CD4-positive, alpha-beta T cell (primary cell): ENCODE measurements around the gene RREB1. TPM values are rescaled to one million over a fixed set of nuclear protein-coding genes. Genes with fewer than 3 reads are reported as not detected.

ENCODE experiments used
- ATAC-seq: fragments of 200-7000 bp; cut with Tn5 transposase; one replicate; pipeline ENCODE4 v1.10.0; 2022; ENCODE audit warnings: mild to moderate bottlenecking; ENCODE audit not compliant: poor library complexity
- CTCF ChIA-PET: fragments of 350-600 bp; sonication (Branson Sonifier 250); formaldehyde crosslinking; loops from one replicate; lab custom pipeline; 2021; ENCODE audit warnings: antibody characterized with exemption, inconsistent platforms; lab: Charles Lee
- POLR2A ChIA-PET: fragments of 350-600 bp; sonication (Branson Sonifier 250); formaldehyde crosslinking; loops from one replicate; lab custom pipeline; 2021; ENCODE audit warnings: antibody characterized with exemption, inconsistent platforms; lab: Charles Lee
- DNase-seq, 14 experiments: peaks; one replicate each; pipeline ENCODE4 v3.0.0-alpha.2; 2013 to 2020; ENCODE audit warnings: mixed read lengths in 2 of 14
- H3K27ac ChIP-seq, 2 donors: one replicate each; pipeline versions ENCODE4 v1.5.1 to v1.7.0; 2013; ENCODE audit warnings: low read length in 2 of 2, low read depth in 1 of 2, mild to moderate bottlenecking in 1 of 2
- H3K27me3 ChIP-seq, 2 experiments: 1 replicate in 1 of 2; 2 replicates in 1 of 2; pipeline versions ENCODE4 v1.6.1 to v1.7.0; 2013; ENCODE audit warnings: low read length in 2 of 2, control low read depth in 1 of 2, mild to moderate bottlenecking in 1 of 2, moderate library complexity in 1 of 2; ENCODE audit not compliant: insufficient read depth in 2 of 2, control insufficient read depth in 1 of 2
- H3K36me3 ChIP-seq: one replicate; pipeline ENCODE4 v1.6.1; 2013; ENCODE audit warnings: low read length, control low read depth; ENCODE audit not compliant: insufficient read depth
- H3K4me1 ChIP-seq: one replicate; pipeline ENCODE4 v1.6.1; 2013; ENCODE audit warnings: low read length, control low read depth; ENCODE audit not compliant: insufficient read depth
- H3K4me3 ChIP-seq: one replicate; pipeline ENCODE4 v1.5.1; 2013; ENCODE audit warnings: mild to moderate bottlenecking, low read length, moderate library complexity
- H3K9me3 ChIP-seq, 2 experiments: 1 replicate in 1 of 2; 2 replicates in 1 of 2; pipeline versions ENCODE4 v1.6.1 to v1.7.0; 2013; ENCODE audit warnings: low read length in 2 of 2, mild to moderate bottlenecking in 2 of 2, control low read depth in 1 of 2, moderate library complexity in 1 of 2; ENCODE audit not compliant: control insufficient read depth in 1 of 2, insufficient read depth in 1 of 2
- H3K27ac Mint-ChIP-seq: one replicate; pipeline ENCODE4 v1.8.0; 2020; ENCODE audit warnings: mixed read lengths
- H3K27me3 Mint-ChIP-seq: one replicate; pipeline ENCODE4 v1.8.0; 2021; ENCODE audit warnings: mixed read lengths
- H3K36me3 Mint-ChIP-seq: one replicate; pipeline ENCODE4 v1.8.0; 2021; ENCODE audit warnings: low read depth, mixed read lengths
- H3K4me1 Mint-ChIP-seq: one replicate; pipeline ENCODE4 v1.8.0; 2021; ENCODE audit warnings: low read depth, mixed read lengths
- H3K4me3 Mint-ChIP-seq: one replicate; pipeline ENCODE4 v1.8.0; 2020; ENCODE audit warnings: mild to moderate bottlenecking, mixed read lengths
- H3K9me3 Mint-ChIP-seq: one replicate; pipeline ENCODE4 v1.8.0; 2020; ENCODE audit warnings: mixed read lengths
- CTCF ChIP-seq: fragments of 200-600 bp; IDR thresholded peaks from one replicate; pipeline ENCODE4 v1.8.0; 2022; ENCODE audit warnings: antibody characterized with exemption, mild to moderate bottlenecking
- intact Hi-C, 2 experiments: fragments of 100-400 bp; cut with DNase I in 1 of 2; cut with micrococcal nuclease in 1 of 2; formaldehyde crosslinking; loops; one replicate each; pipeline versions ENCODE4 v1.15.1 to v1.9.0; 2023 to 2025; cut with DNase I, micrococcal nuclease
- total RNA-seq, 174 experiments: library from RNA in 2 of 174; stranded (reverse) in 2 of 174; gene quantifications; one replicate each; pipeline ENCODE4 v1.2.3 and lab custom pipeline; 2021 to 2026

RREB1 gene
- total RNA-seq, 2 experiments from 2014 or later = 56.5 to 60.0 TPM

GRCh38 chr6:7252390-7252789 is 144.6 kb downstream of the RREB1 start:
- no peaks in the 10 kb centered on the region for H3K4me1 ChIP-seq
- Mint-ChIP-seq H3K4me3 (no peak overlapping the region), H3K27me3 (no peaks in the 10 kb centered on the region), H3K27ac (no peak overlapping the region), H3K9me3 (peaks cover 3% of the 10 kb centered on the region), H3K36me3 (peaks cover 43% of the 10 kb centered on the region), H3K4me1 (no peaks in the 10 kb centered on the region)
- H3K27me3 ChIP-seq = no peaks in the 10 kb centered on the region
- intact Hi-C loops = no loop called here
- ATAC-seq = no peak
- POLR2A ChIA-PET = interaction anchor here (0.6 kb wide), 1 partner anchor 46 kb away, joined by 3 read pairs; no protein-coding TSS in a partner anchor
- H3K9me3 ChIP-seq = peaks cover 0 to 14% of the 10 kb centered on the region in 2 experiments
- TF ChIP-seq CTCF = no peak
- no peak for DNase-seq
- H3K36me3 ChIP-seq = peaks cover 32% of the 10 kb centered on the region
- H3K4me3 ChIP-seq = no peak overlapping the region
- H3K27ac ChIP-seq = no peak overlapping the region
- CTCF ChIA-PET = interaction anchor here (0.6 to 1.2 kb wide), 2 partner anchors 9 to 578 kb away, joined by 3 read pairs; no protein-coding TSS in a partner anchor

- Mint-ChIP-seq H3K9me3 (peaks cover 3% of the 10 kb centered on the region), H3K36me3 (peaks cover 16% of the 10 kb centered on the region), H3K27ac (no peak overlapping the region), H3K4me3 (no peak overlapping the region), H3K27me3 (peaks cover under 1% of the 10 kb centered on the region), H3K4me1 (peaks cover under 1% of the 10 kb centered on the region)
- no peak for TF ChIP-seq CTCF
- ChIA-PET POLR2A (no interaction called here), CTCF (no interaction called here)
- no peak overlapping the region for H3K4me3 ChIP-seq
- DNase-seq = peak in 1 of 14 experiments; percentile 32
- ATAC-seq = no peak
- peaks cover 7% of the 10 kb centered on the region for H3K36me3 ChIP-seq
- no peak overlapping the region for H3K27ac ChIP-seq
- intact Hi-C loops = no loop called here
- peaks cover 0 to 19% of the 10 kb centered on the region in 2 experiments for H3K9me3 ChIP-seq
- H3K4me1 ChIP-seq = peaks cover under 1% of the 10 kb centered on the region
- H3K27me3 ChIP-seq = peaks cover 0 to 4% of the 10 kb centered on the region in 2 experiments
Measured at GRCh38 chr6:7254980-7255835, 147.4 kb downstream of the RREB1 start.

GRCh38 chr6:7255918-7256317 is 148.2 kb downstream of the RREB1 start:
- Histone ChIP-seq H3K36me3 (peaks cover 4% of the 10 kb centered on the region), H3K4me1 (peaks cover 7% of the 10 kb centered on the region), H3K9me3 (peaks cover 0 to 22% of the 10 kb centered on the region in 2 experiments), H3K4me3 (no peak overlapping the region), H3K27me3 (peaks cover 0 to 9% of the 10 kb centered on the region in 2 experiments), H3K27ac (no peak overlapping the region)
- no peak for TF ChIP-seq CTCF
- H3K4me3 Mint-ChIP-seq = no peak overlapping the region
- peaks cover 7% of the 10 kb centered on the region for H3K4me1 Mint-ChIP-seq
- peaks cover 3% of the 10 kb centered on the region for H3K9me3 Mint-ChIP-seq
- POLR2A ChIA-PET = no interaction called here
- intact Hi-C loops = no loop called here
- ATAC-seq (no peak), DNase-seq (no peak)
- peaks cover 7% of the 10 kb centered on the region for H3K27me3 Mint-ChIP-seq
- CTCF ChIA-PET = no interaction called here
- peaks cover 10% of the 10 kb centered on the region for H3K36me3 Mint-ChIP-seq
- H3K27ac Mint-ChIP-seq = no peak overlapping the region
